H1 (cell line): ENCODE measurements around the gene CHCHD3. TPM values are rescaled to one million over a fixed set of nuclear protein-coding genes. Genes with fewer than 3 reads are reported as not detected.

Experiments
- CTCF ChIA-PET: fragments of 300-600 bp; sonication (Branson Sonifier 250); formaldehyde crosslinking; loops from one replicate; lab custom pipeline; 2021; ENCODE audit not compliant: partially characterized antibody; lab: Charles Lee
- POLR2A ChIA-PET: fragments of 300-600 bp; sonication (Branson Sonifier 250); formaldehyde crosslinking; loops from one replicate; lab custom pipeline; 2021; ENCODE audit warnings: inconsistent platforms; ENCODE audit not compliant: partially characterized antibody; lab: Charles Lee
- DNase-seq, 2 experiments: peaks; one replicate each; pipeline versions ENCODE4 v3.0.0 to v3.0.0-alpha.2; 2010 to 2022; ENCODE audit warnings: low spot score in 2 of 2, low read depth in 1 of 2, mixed read lengths in 1 of 2
- FAIRE-seq: peaks from 2 replicates; lab custom pipeline; 2011; peaks lifted over from hg19 to GRCh38; lab: Jason Lieb, UNC
- H2AFZ ChIP-seq: 2 replicates; pipeline ENCODE4 v1.8.1; 2012; ENCODE audit warnings: low read length, inconsistent platforms
- H2AK5ac ChIP-seq: 2 replicates; pipeline ENCODE4 v1.6.1; 2013; ENCODE audit warnings: low read depth, low read length
- H2BK120ac ChIP-seq: replicated peaks from 2 replicates; pipeline ENCODE3; 2013; ENCODE audit warnings: low read depth, low read length, inconsistent platforms
- H2BK12ac ChIP-seq: 2 replicates; pipeline ENCODE4 v1.6.1; 2013; ENCODE audit warnings: low read depth, low read length
- H2BK15ac ChIP-seq: 2 replicates; pipeline ENCODE4 v1.6.1; 2013; ENCODE audit warnings: low read length
- H2BK20ac ChIP-seq: 2 replicates; pipeline ENCODE4 v1.6.1; 2013; ENCODE audit warnings: low read length
- H2BK5ac ChIP-seq: 2 replicates; pipeline ENCODE4 v1.6.1; 2013; ENCODE audit warnings: low read depth, low read length
- H3K14ac ChIP-seq: 2 replicates; pipeline ENCODE4 v1.6.1; 2013; ENCODE audit warnings: inconsistent platforms; ENCODE audit not compliant: insufficient read length
- H3K18ac ChIP-seq: 2 replicates; pipeline ENCODE4 v1.6.1; 2013; ENCODE audit warnings: low read length; ENCODE audit errors: extremely low read depth
- H3K23ac ChIP-seq: 2 replicates; pipeline ENCODE4 v1.6.1; 2013; ENCODE audit warnings: inconsistent platforms; ENCODE audit not compliant: insufficient read length
- H3K23me2 ChIP-seq: 2 replicates; pipeline ENCODE4 v1.6.1; 2013; ENCODE audit warnings: low read depth, low read length
- H3K27ac ChIP-seq: 2 replicates; pipeline ENCODE4 v1.6.1; 2011; ENCODE audit warnings: low read depth, low read length, inconsistent platforms
- H3K27me3 ChIP-seq, 4 experiments: replicated peaks in 1 of 4; 1 replicate in 1 of 4; 2 replicates in 3 of 4; pipeline versions ENCODE4 v1.6.1 to v1.8.1; 2011 to 2013; ENCODE audit warnings: low read length in 3 of 4, mild to moderate bottlenecking in 3 of 4, inconsistent platforms in 2 of 4, mixed read lengths in 2 of 4, moderate library complexity in 1 of 4; ENCODE audit not compliant: control insufficient read depth in 3 of 4, insufficient read depth in 3 of 4; ENCODE audit errors: extremely low read depth in 1 of 4
- H3K36me3 ChIP-seq, 4 experiments: 2 replicates each; pipeline versions ENCODE4 v1.6.1 to v1.8.1; 2011 to 2013; ENCODE audit warnings: mild to moderate bottlenecking in 4 of 4, low read length in 3 of 4, moderate library complexity in 2 of 4, control low read depth in 1 of 4, inconsistent platforms in 1 of 4; ENCODE audit not compliant: insufficient read depth in 4 of 4, control insufficient read depth in 2 of 4
- H3K4ac ChIP-seq: replicated peaks from 2 replicates; pipeline ENCODE3; 2013; ENCODE audit warnings: low read length, low read depth, mixed read lengths, inconsistent platforms; ENCODE audit not compliant: insufficient read length
- H3K4me1 ChIP-seq, 4 experiments: replicated peaks in 1 of 4; 1 replicate in 1 of 4; 2 replicates in 3 of 4; pipeline versions ENCODE4 v1.6.1 to v1.8.1; 2011 to 2013; ENCODE audit warnings: low read length in 3 of 4, inconsistent platforms in 2 of 4, mixed read lengths in 1 of 4; ENCODE audit not compliant: insufficient read depth in 4 of 4, control insufficient read depth in 3 of 4
- H3K4me2 ChIP-seq, 2 experiments: 2 replicates each; pipeline versions ENCODE4 v1.6.1 to v1.8.1; 2011 to 2013; ENCODE audit warnings: low read depth in 2 of 2, low read length in 2 of 2, control low read depth in 1 of 2, inconsistent platforms in 1 of 2, mild to moderate bottlenecking in 1 of 2; ENCODE audit not compliant: insufficient read depth in 1 of 2
- H3K4me3 ChIP-seq, 4 experiments: fragments of 200-600, 300-600 bp in 1 of 4; sonication (generic), shearing (Covaris generic), sonication (Bioruptor Twin) in 1 of 4; 2 replicates each; pipeline versions ENCODE4 v1.5.1 to v1.8.1; 2011 to 2016; ENCODE audit warnings: low read length in 4 of 4, low read depth in 3 of 4, control low read depth in 2 of 4, inconsistent platforms in 2 of 4, mild to moderate bottlenecking in 2 of 4, mixed read lengths in 1 of 4, moderate library complexity in 1 of 4; ENCODE audit not compliant: insufficient read depth in 2 of 4; ENCODE audit errors: extremely low read depth in 1 of 4
- H3K56ac ChIP-seq: replicated peaks from 2 replicates; pipeline ENCODE3; 2013; ENCODE audit warnings: low read depth, mild to moderate bottlenecking, mixed read lengths, low read length, inconsistent platforms; ENCODE audit not compliant: insufficient read length
- H3K79me1 ChIP-seq: 2 replicates; pipeline ENCODE4 v1.6.1; 2013; ENCODE audit warnings: low read depth, low read length, control low read depth
- H3K79me2 ChIP-seq, 2 experiments: 2 replicates each; pipeline versions ENCODE4 v1.6.1 to v1.8.1; 2012 to 2013; ENCODE audit warnings: low read length in 2 of 2, mild to moderate bottlenecking in 2 of 2, inconsistent platforms in 1 of 2; ENCODE audit not compliant: insufficient read depth in 2 of 2, control insufficient read depth in 1 of 2
- H3K9ac ChIP-seq, 4 experiments: replicated peaks in 1 of 4; 1 replicate in 1 of 4; 2 replicates in 3 of 4; pipeline versions ENCODE4 v1.6.1 to v1.8.1; 2011 to 2013; ENCODE audit warnings: low read depth in 3 of 4, low read length in 3 of 4, control low read depth in 2 of 4, mild to moderate bottlenecking in 2 of 4, moderate library complexity in 2 of 4, inconsistent platforms in 1 of 4; ENCODE audit errors: extremely low read depth in 1 of 4
- H3K9me3 ChIP-seq, 2 experiments: 2 replicates each; pipeline versions ENCODE4 v1.6.1 to v1.8.1; 2012 to 2013; ENCODE audit warnings: mild to moderate bottlenecking in 2 of 2, moderate library complexity in 2 of 2, control low read depth in 1 of 2, inconsistent platforms in 1 of 2, low read depth in 1 of 2, low read length in 1 of 2, mixed read lengths in 1 of 2; ENCODE audit not compliant: insufficient read depth in 2 of 2
- H4K20me1 ChIP-seq, 2 experiments: replicated peaks in 1 of 2; 2 replicates each; pipeline versions ENCODE3 to v1.8.1; 2011 to 2013; ENCODE audit warnings: inconsistent platforms in 2 of 2, low read length in 2 of 2, mild to moderate bottlenecking in 1 of 2; ENCODE audit not compliant: insufficient read depth in 2 of 2, control insufficient read depth in 1 of 2
- H4K5ac ChIP-seq: 2 replicates; pipeline ENCODE4 v1.6.1; 2013; ENCODE audit warnings: low read length, low read depth, mixed read lengths, inconsistent platforms; ENCODE audit not compliant: insufficient read length
- H4K8ac ChIP-seq: 2 replicates; pipeline ENCODE4 v1.8.0; 2013; ENCODE audit warnings: mild to moderate bottlenecking, moderate library complexity, low read length, inconsistent platforms; ENCODE audit not compliant: insufficient read depth; ENCODE audit errors: extremely low read depth
- H4K91ac ChIP-seq: replicated peaks from 2 replicates; pipeline ENCODE3; 2013; ENCODE audit warnings: low read length, mixed read lengths, inconsistent platforms; ENCODE audit not compliant: insufficient read length
- CEBPB ChIP-seq: IDR thresholded peaks from 2 replicates; pipeline ENCODE4 v1.6.1; 2012; ENCODE audit warnings: low read depth, low read length
- CREB1 ChIP-seq: IDR thresholded peaks from 2 replicates; pipeline ENCODE4 v1.6.1; 2012; ENCODE audit warnings: inconsistent platforms
- HDAC6 ChIP-seq: IDR thresholded peaks from one replicate; pipeline ENCODE4 v1.7.1; 2012; ENCODE audit warnings: low read depth, mild to moderate bottlenecking, inconsistent platforms, low read length, moderate library complexity
- JUN ChIP-seq: IDR thresholded peaks from 2 replicates; pipeline ENCODE4 v1.6.1; 2011; ENCODE audit warnings: low read depth, mild to moderate bottlenecking, improper control_type of control experiment, low read length
- SIN3A ChIP-seq, 2 experiments: IDR thresholded peaks in 1 of 2; conservative IDR thresholded peaks in 1 of 2; 2 replicates each; pipeline ENCODE4 v1.6.1; 2011 to 2012; ENCODE audit warnings: low read length in 2 of 2, improper control_type of control experiment in 1 of 2, low read depth in 1 of 2, mild to moderate bottlenecking in 1 of 2
- TAF1 ChIP-seq: IDR thresholded peaks from 2 replicates; pipeline ENCODE4 v1.6.1; 2011; ENCODE audit warnings: mild to moderate bottlenecking, low read depth, low read length
- WGBS, 2 experiments: shearing (Covaris generic) in 1 of 2; methylation state at CpG; one replicate each; pipeline versions ENCODE4 v1.1.6 to v1.1.7; 2013 to 2015; ENCODE audit warnings: low lambda C conversion rate in 2 of 2, mixed read lengths in 2 of 2, inconsistent platforms in 1 of 2, low coverage in 1 of 2, missing lambda C conversion rate in 1 of 2; ENCODE audit not compliant: insufficient replicate concordance in 2 of 2, insufficient coverage in 1 of 2, insufficient read length in 1 of 2; ENCODE audit errors: extremely low coverage in 1 of 2, missing lambda C conversion rate in 1 of 2; 5-methylcytosine and 5-hydroxymethylcytosine counted together
- polyA plus RNA-seq, 7 experiments: library from polyadenylated mRNA; depleted of rRNA in 3 of 7; stranded (reverse) in 5 of 7; unstranded in 2 of 7; fragments of >200 nt in 5 of 7; fragments of 200-250 nt in 2 of 7; gene quantifications; 1 replicate in 5 of 7; 2 replicates in 1 of 7; 4 replicates in 1 of 7; pipeline versions ENCODE4 v1.2.1 to v1.2.3, GENCODE V29; 2011 to 2013; ENCODE audit warnings: missing spikeins in 2 of 7, mixed read lengths in 2 of 7
- total RNA-seq: library from RNA; stranded (reverse); fragmentation: NEBNext Ultra II Directional; extraction: Animal tissue kit (Norgen Biotek cat#: 25700); gene quantifications from 2 replicates; pipeline ENCODE4 v1.2.1, GENCODE V29; 2021
- TF ChIP-seq, protein P1 (sequence below): IDR thresholded peaks from 2 replicates; pipeline ENCODE4 v1.6.1; 2012; ENCODE audit warnings: low read length, inconsistent platforms

Gene CHCHD3
- total and polyA plus RNA-seq, 2 of the 8 experiments (the other 6 are each of a cell fraction or from before 2014, with no cell fraction given): 42.9 to 137 TPM

DNA sequence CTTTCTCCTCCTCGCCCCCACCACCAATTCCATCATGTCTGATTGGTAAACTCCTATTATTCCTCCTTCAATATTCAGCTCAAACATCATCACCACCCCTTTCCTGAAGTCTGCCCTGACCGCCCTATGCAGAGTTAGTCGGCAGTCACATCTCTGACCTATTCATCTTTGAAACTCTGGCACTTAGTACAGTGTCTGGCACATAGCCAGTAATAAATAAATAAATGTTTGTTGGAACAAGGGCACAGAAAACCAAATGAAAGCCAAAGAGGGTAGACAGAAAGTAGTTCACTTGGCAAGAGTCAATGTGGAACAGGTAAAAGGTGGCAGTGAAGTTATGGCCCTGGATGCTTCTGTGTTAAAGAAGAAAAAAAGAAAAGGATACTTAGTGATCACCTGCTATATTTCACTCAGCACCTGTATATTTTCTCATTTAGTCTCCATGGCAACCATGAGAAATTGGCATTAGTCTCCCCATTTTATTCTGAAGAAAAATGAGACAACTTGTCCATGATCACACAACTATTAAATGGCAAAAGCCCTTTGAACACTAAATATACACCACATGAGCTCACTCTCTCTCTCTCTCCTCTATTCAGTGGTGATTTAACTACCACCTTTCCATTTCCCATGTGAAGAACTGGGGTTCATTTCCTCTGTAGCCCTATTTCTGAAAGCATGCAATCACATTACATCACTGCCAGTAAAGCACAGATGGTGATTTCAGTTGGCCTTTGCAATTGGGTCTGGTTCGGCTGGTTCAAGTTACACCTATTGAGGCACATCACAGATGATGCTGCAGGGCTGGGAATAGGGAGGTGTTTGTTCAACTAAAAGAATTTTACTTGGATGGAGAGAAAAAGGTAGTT lies 25.3 kb downstream of the CHCHD3 start:
- WGBS, 2 experiments: 90% methylated on average over 4 of the region's 4 CpGs; no CpG with 5 or more reads in 1 of the 2 experiments

More for the DNA sequence above, 25.3 kb downstream of the CHCHD3 start:
- Histone ChIP-seq H3K14ac (no peak overlapping the region), H3K9ac (no peak overlapping the region), H4K91ac (no peak overlapping the region), H4K5ac (no peak overlapping the region), H4K20me1 (peaks cover 22 to 24% of the 10 kb centered on the region in 2 experiments), H3K23me2 (no peaks in the 10 kb centered on the region), H3K4me2 (no peak overlapping the region), H2AK5ac (no peak overlapping the region), H3K36me3 (no peaks in the 10 kb centered on the region), H3K18ac (no peak overlapping the region), H3K27ac (no peak overlapping the region), H3K27me3 (no peaks in the 10 kb centered on the region), H3K56ac (no peak overlapping the region), H3K23ac (no peak overlapping the region), H3K4me1 (peaks cover 0 to 5% (median 0%) of the 10 kb centered on the region in 4 experiments; a peak in 3 of 7 replicates), H2BK120ac (no peak overlapping the region), H4K8ac (no peak overlapping the region), H3K79me1 (peaks cover 15% of the 10 kb centered on the region; the same call in 1 of the 2 replicates), H2AFZ (no peak overlapping the region), H2BK20ac (no peak overlapping the region), H2BK12ac (no peak overlapping the region), H3K4me3 (no peak overlapping the region), H3K9me3 (no peaks in the 10 kb centered on the region), H3K4ac (no peak overlapping the region), H2BK15ac (no peak overlapping the region), H3K79me2 (peaks cover 10 to 90% of the 10 kb centered on the region in 2 experiments), H2BK5ac (no peak overlapping the region)
- DNase-seq (no peak), FAIRE-seq (no peak)
- CTCF ChIA-PET: interaction anchor here (0.9 kb wide), 1 partner anchor 82 kb away, joined by 3 read pairs; no protein-coding TSS in a partner anchor
- TF ChIP-seq CEBPB (no peak), CREB1 (no peak), HDAC6 (no peak), SIN3A (conservative IDR thresholded peaks at IDR 0.05 in 1 of 2, IDR thresholded peaks at IDR 0.05 in 1 of 2; ENCODE audit: low read depth in 1 of 2, low read length in 2 of 2) (no peak), JUN (no peak), TAF1 (no peak)
- TF ChIP-seq, protein P1, sequence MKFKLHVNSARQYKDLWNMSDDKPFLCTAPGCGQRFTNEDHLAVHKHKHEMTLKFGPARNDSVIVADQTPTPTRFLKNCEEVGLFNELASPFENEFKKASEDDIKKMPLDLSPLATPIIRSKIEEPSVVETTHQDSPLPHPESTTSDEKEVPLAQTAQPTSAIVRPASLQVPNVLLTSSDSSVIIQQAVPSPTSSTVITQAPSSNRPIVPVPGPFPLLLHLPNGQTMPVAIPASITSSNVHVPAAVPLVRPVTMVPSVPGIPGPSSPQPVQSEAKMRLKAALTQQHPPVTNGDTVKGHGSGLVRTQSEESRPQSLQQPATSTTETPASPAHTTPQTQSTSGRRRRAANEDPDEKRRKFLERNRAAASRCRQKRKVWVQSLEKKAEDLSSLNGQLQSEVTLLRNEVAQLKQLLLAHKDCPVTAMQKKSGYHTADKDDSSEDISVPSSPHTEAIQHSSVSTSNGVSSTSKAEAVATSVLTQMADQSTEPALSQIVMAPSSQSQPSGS: no peak
- POLR2A ChIA-PET: no interaction called here
